ENCODE data around the gene SRGAP2C. TPM values are rescaled to one million over a fixed set of nuclear protein-coding genes. Genes with fewer than 3 reads are reported as not detected.

SRGAP2C gene
- polyA plus RNA-seq, 1 donor from 2014 or later, result 10.0 TPM

- TF ChIP-seq, protein P1, sequence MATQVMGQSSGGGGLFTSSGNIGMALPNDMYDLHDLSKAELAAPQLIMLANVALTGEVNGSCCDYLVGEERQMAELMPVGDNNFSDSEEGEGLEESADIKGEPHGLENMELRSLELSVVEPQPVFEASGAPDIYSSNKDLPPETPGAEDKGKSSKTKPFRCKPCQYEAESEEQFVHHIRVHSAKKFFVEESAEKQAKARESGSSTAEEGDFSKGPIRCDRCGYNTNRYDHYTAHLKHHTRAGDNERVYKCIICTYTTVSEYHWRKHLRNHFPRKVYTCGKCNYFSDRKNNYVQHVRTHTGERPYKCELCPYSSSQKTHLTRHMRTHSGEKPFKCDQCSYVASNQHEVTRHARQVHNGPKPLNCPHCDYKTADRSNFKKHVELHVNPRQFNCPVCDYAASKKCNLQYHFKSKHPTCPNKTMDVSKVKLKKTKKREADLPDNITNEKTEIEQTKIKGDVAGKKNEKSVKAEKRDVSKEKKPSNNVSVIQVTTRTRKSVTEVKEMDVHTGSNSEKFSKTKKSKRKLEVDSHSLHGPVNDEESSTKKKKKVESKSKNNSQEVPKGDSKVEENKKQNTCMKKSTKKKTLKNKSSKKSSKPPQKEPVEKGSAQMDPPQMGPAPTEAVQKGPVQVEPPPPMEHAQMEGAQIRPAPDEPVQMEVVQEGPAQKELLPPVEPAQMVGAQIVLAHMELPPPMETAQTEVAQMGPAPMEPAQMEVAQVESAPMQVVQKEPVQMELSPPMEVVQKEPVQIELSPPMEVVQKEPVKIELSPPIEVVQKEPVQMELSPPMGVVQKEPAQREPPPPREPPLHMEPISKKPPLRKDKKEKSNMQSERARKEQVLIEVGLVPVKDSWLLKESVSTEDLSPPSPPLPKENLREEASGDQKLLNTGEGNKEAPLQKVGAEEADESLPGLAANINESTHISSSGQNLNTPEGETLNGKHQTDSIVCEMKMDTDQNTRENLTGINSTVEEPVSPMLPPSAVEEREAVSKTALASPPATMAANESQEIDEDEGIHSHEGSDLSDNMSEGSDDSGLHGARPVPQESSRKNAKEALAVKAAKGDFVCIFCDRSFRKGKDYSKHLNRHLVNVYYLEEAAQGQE (IDR thresholded peaks at IDR 0.05; ENCODE audit: borderline replicate concordance), result no peak
- TF ChIP-seq MXI1 (conservative IDR thresholded peaks at IDR 0.05; ENCODE audit: poor library complexity, severe bottlenecking), result no peak
- no peak for TF ChIP-seq TAF1 (IDR thresholded peaks at IDR 0.05; ENCODE audit: low read depth)
Measured at GRCh38 chr1:121440993-121441392, 256.2 kb downstream of the SRGAP2C start (continued).

Small RNAs within 50 kb of the gene (small RNA-seq; reads per million reads assigned to genes)
- 0 reads per million in 3 experiments for gene AC243994.1

Other genes starting within 250 kb of the SRGAP2C start
- gene FAM72B, start 635 bp upstream of the SRGAP2C start, polyA plus RNA-seq, result 2.0 and 2.3 TPM in 2 replicates

Measured in neural cell (in vitro differentiated cells).